Measurements from ENCODE around the gene GBP6.

- TF ChIP-seq CTCF (conservative IDR thresholded peaks at IDR 0.05; ENCODE audit: low read length) (no peak), EZH2phosphoT487 (IDR thresholded peaks at IDR 0.05; ENCODE audit: borderline replicate concordance, low read depth, low read length) (no peak)
Measured at GRCh38 chr1:89425056-89425455, 61.2 kb downstream of the GBP6 start.

Data from OCI-LY7 (cell line).